ENCODE measurements around the gene ETNK2. TPM values are rescaled to one million over a fixed set of nuclear protein-coding genes. Genes with fewer than 3 reads are reported as not detected.
A peak's percentile ranks its signal among the peaks of the same experiment; 100 is the strongest.

ETNK2 gene
- total RNA-seq, 2 donors from 2014 or later: 25.3 to 84.5 TPM

DNA sequence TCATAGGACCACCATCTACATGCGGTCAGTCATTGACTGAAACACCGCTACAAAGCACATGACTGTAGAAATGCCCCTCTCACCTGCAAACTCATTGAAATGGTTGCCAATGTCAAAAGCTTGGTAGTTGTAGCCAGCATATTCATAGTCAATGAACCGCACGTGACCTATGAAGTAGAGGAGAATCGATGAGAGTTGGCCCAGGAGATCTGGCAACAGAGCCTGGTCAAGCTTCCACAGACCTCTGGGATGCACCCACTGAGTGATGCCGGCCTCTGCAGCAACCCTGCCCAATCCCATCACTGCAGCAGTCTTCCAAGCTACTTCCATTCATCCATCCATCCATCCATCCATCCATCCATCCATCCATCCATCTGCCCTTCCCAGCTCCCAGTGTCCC lies 11.9 kb downstream of the ETNK2 start:
- no peak for TF ChIP-seq POLR2AphosphoS5 (IDR thresholded peaks at IDR 0.05)
- no peak for TF ChIP-seq POLR2A (IDR thresholded peaks at IDR 0.05)
- TF ChIP-seq, protein P1, sequence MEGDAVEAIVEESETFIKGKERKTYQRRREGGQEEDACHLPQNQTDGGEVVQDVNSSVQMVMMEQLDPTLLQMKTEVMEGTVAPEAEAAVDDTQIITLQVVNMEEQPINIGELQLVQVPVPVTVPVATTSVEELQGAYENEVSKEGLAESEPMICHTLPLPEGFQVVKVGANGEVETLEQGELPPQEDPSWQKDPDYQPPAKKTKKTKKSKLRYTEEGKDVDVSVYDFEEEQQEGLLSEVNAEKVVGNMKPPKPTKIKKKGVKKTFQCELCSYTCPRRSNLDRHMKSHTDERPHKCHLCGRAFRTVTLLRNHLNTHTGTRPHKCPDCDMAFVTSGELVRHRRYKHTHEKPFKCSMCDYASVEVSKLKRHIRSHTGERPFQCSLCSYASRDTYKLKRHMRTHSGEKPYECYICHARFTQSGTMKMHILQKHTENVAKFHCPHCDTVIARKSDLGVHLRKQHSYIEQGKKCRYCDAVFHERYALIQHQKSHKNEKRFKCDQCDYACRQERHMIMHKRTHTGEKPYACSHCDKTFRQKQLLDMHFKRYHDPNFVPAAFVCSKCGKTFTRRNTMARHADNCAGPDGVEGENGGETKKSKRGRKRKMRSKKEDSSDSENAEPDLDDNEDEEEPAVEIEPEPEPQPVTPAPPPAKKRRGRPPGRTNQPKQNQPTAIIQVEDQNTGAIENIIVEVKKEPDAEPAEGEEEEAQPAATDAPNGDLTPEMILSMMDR (IDR thresholded peaks at IDR 0.05): no peak
- Histone ChIP-seq H3K9me3 (no peaks in the 10 kb centered on the region), H3K4me1 (replicated peaks) (no peaks in the 10 kb centered on the region), H3K27ac (no peak overlapping the region), H3K4me3 (no peak overlapping the region), H3K27me3 (replicated peaks; ENCODE audit: insufficient read depth) (no peaks in the 10 kb centered on the region), H3K36me3 (no peaks in the 10 kb centered on the region)
- DNase-seq (ENCODE audit: low spot score): no peak
- intact Hi-C loops (cut with DNase I): no loop called here
- WGBS: 95% methylated on average over 6 of the region's 6 CpGs

DNA sequence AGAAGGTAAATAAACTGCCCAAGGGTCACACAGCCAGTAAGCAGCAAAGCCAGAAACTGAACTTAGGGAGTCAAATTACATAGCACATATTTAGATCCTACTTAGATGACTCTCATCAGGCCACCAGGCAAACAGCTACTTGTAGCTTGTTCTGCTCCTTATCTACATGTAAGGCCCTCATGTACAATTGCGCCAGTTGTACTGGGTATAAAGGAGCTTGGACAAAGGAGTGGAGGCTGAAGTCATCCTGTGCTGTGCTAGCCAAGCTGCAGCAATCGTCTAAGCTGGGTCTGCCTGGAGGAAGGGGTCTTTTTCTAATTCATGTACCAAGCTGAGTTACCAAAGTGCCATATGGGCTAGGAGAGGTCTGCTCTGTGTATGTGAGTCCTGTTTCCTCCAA lies 12.8 kb downstream of the ETNK2 start:
- WGBS: 86% methylated on average over 2 of the region's 2 CpGs
- no peaks in the 10 kb centered on the region for H3K36me3 ChIP-seq
- H3K9me3 ChIP-seq: no peaks in the 10 kb centered on the region
- intact Hi-C loops (cut with DNase I): no loop called here
- H3K27ac ChIP-seq: no peak overlapping the region
- no peaks in the 10 kb centered on the region for H3K4me1 ChIP-seq (replicated peaks)
- no peaks in the 10 kb centered on the region for H3K27me3 ChIP-seq (replicated peaks; ENCODE audit: insufficient read depth)
- H3K4me3 ChIP-seq: no peak overlapping the region
- DNase-seq (ENCODE audit: low spot score): no peak
- TF ChIP-seq, protein P1 (IDR thresholded peaks at IDR 0.05): no peak
- TF ChIP-seq POLR2AphosphoS5 (IDR thresholded peaks at IDR 0.05) (no peak), POLR2A (IDR thresholded peaks at IDR 0.05) (no peak)

DNA sequence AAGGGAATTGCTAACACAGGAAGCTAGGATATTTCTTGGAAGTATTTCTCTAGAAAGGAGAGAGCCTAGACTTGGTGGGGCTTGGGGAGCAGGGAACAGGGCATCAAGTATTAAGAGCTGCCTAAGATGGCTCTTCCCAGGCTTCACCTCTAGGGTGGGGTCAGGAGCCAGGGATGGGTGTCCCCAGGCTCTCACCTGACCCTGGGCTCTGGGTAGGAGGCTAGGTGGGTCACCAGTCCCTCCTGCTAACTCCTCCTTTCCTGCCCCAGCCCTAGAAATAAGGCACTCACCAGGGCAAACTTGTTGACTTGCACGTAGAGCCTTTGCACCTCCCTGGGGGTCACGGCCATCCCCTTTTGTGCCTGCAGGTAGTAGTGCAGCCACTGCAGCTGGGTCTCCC lies 15.0 kb downstream of the ETNK2 start:
- no peaks in the 10 kb centered on the region for H3K9me3 ChIP-seq
- no peaks in the 10 kb centered on the region for H3K36me3 ChIP-seq
- no peak for DNase-seq (ENCODE audit: low spot score)
- no peaks in the 10 kb centered on the region for H3K27me3 ChIP-seq (replicated peaks; ENCODE audit: insufficient read depth)
- WGBS: 69% methylated on average over 2 of the region's 2 CpGs
- no peak for TF ChIP-seq POLR2A (IDR thresholded peaks at IDR 0.05)
- TF ChIP-seq, protein P1 (IDR thresholded peaks at IDR 0.05): no peak
- TF ChIP-seq POLR2AphosphoS5 (IDR thresholded peaks at IDR 0.05): no peak
- no peak overlapping the region for H3K27ac ChIP-seq
- no peak overlapping the region for H3K4me3 ChIP-seq
- intact Hi-C loops (cut with DNase I): no loop called here
- peaks cover 3% of the 10 kb centered on the region for H3K4me1 ChIP-seq (replicated peaks)

DNA sequence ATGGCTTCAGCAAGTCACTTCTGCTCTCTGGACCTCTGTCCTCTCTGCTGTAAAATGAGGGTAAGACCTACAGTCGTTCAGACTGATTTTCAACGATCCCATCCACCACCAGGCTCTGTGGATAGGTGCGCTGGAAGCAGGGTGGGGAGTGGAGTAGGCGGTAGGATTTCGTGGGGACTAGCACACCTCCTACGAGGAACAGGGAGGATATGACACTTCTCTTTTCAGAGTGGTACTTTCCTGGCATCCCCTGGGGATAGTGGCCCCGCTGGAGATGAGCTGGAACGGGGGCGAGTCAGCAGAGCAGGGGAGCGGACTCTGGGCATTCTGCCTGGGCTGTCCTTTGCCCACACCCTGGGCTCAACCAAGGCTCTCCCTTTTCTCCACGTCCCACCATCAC lies 17.7 kb downstream of the ETNK2 start:
- TF ChIP-seq POLR2AphosphoS5 (IDR thresholded peaks at IDR 0.05): no peak
- TF ChIP-seq, protein P1 (IDR thresholded peaks at IDR 0.05): no peak
- TF ChIP-seq POLR2A (IDR thresholded peaks at IDR 0.05): no peak
- H3K27ac ChIP-seq: no peak overlapping the region
- H3K9me3 ChIP-seq: no peaks in the 10 kb centered on the region
- intact Hi-C loops (cut with DNase I): no loop called here
- H3K4me1 ChIP-seq (replicated peaks): peaks cover 16% of the 10 kb centered on the region
- 79% methylated on average over 11 of the region's 11 CpGs for WGBS
- H3K27me3 ChIP-seq (replicated peaks; ENCODE audit: insufficient read depth): no peaks in the 10 kb centered on the region
- H3K4me3 ChIP-seq: no peak overlapping the region
- H3K36me3 ChIP-seq: no peaks in the 10 kb centered on the region
- DNase-seq (ENCODE audit: low spot score): no peak

DNA sequence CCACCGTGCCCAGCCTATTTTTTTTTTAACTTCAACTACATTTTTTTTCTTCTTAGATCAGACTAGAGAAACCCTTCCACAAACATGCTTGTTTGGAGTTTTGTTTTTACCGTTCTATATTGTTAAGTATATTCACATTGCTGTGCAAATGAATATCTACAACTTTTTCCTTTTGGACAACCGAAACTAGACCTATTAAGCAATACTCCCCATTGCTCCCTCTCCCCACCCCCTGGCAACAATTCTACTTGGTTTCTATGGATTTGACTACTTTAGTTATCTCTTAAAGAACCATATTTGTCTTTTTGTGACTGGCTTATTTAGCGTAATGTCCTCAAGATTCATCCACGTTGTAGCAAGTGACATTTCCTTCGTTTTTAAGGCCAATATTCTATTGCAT lies 19.1 kb downstream of the ETNK2 start:
- no peak for TF ChIP-seq POLR2AphosphoS5 (IDR thresholded peaks at IDR 0.05)
- TF ChIP-seq POLR2A (IDR thresholded peaks at IDR 0.05): no peak
- TF ChIP-seq, protein P1 (IDR thresholded peaks at IDR 0.05): no peak
- no peak overlapping the region for H3K4me3 ChIP-seq
- no peaks in the 10 kb centered on the region for H3K9me3 ChIP-seq
- peak overlapping the region in 1 of 2 donors; percentile 4 for H3K27ac ChIP-seq
- no peaks in the 10 kb centered on the region for H3K36me3 ChIP-seq
- H3K4me1 ChIP-seq (replicated peaks): peaks cover 24% of the 10 kb centered on the region
- H3K27me3 ChIP-seq (replicated peaks; ENCODE audit: insufficient read depth): no peaks in the 10 kb centered on the region
- WGBS: 70% methylated on average over 6 of the region's 6 CpGs
- intact Hi-C loops (cut with DNase I): no loop called here
- no peak for DNase-seq (ENCODE audit: low spot score)
